NB4 (cell line): Measurements from ENCODE around the gene CSAG3.

Experiments
- CTCF ChIP-seq: IDR thresholded peaks from one replicate; pipeline ENCODE4 v1.5.1; 2012; ENCODE audit warnings: low read depth, low read length
- POLR2A ChIP-seq: IDR thresholded peaks from 2 replicates; pipeline ENCODE4 v1.6.1; 2011; ENCODE audit warnings: mild to moderate bottlenecking; ENCODE audit not compliant: insufficient read length; ENCODE audit errors: extremely low read depth
- TF ChIP-seq, protein P1 (sequence below): IDR thresholded peaks from 2 replicates; pipeline ENCODE4 v1.6.1; 2011; ENCODE audit warnings: low read depth, low read length

- TF ChIP-seq, protein P1, sequence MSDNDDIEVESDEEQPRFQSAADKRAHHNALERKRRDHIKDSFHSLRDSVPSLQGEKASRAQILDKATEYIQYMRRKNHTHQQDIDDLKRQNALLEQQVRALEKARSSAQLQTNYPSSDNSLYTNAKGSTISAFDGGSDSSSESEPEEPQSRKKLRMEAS, result no peak
- TF ChIP-seq CTCF (no peak), POLR2A (no peak)
Observed at GRCh38 chrX:152798945-152799344, 39.9 kb downstream of the CSAG3 start.
